ENCODE data around the gene ATP11A. TPM values are rescaled to one million over a fixed set of nuclear protein-coding genes. Genes with fewer than 3 reads are reported as not detected.

Gene ATP11A
- total RNA-seq, 1 experiment from 2014 or later: 80.4 TPM

DNA sequence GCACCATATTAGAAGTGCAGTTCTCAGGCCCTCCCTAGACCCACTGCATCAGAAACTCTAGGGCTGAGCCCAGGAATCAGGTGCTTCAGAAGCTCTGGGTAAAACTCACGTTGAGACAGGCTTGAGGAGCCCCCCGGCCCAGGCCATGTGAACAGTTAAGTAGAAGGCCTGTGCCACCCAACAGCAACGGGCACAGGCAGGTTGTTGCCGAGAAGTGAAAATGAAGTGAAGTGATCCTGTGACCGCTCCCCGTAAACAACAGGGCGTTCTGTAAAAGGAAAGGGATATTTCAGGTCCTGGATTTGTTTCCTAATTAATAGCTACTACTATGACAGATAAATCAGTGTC, 128.8 kb downstream of the ATP11A start:
- ChIA-PET POLR2A (no interaction called here), RAD21 (ENCODE audit: low non-redundant PET in 1 of 2, low total read pairs in 2 of 2, uncharacterized antibody in 2 of 2, unreplicated experiment in 2 of 2) (no interaction called here), CTCF (no interaction called here)
- H3K9me3 ChIP-seq (ENCODE audit: control insufficient read depth in 1 of 2, insufficient read depth in 1 of 2, low read depth in 1 of 2, low read length in 2 of 2): peaks cover 0 to 4% of the 10 kb centered on the region in 2 experiments; a peak in 2 of 4 replicates
- no peak overlapping the region for H3K9ac ChIP-seq (ENCODE audit: low read length)
- no peaks in the 10 kb centered on the region for H4K20me1 ChIP-seq (ENCODE audit: insufficient read depth)
- TF ChIP-seq FOSL1 (IDR thresholded peaks at IDR 0.05; ENCODE audit: low read depth) (no peak), YY1 (IDR thresholded peaks at IDR 0.05; ENCODE audit: extremely low read depth, insufficient replicate concordance, low read depth, low read length) (no peak), SRF (IDR thresholded peaks at IDR 0.05; ENCODE audit: low read depth) (no peak), JUND (IDR thresholded peaks at IDR 0.05) (no peak), SIN3A (IDR thresholded peaks at IDR 0.05; ENCODE audit: low read depth) (no peak)
- TF ChIP-seq, protein P1, sequence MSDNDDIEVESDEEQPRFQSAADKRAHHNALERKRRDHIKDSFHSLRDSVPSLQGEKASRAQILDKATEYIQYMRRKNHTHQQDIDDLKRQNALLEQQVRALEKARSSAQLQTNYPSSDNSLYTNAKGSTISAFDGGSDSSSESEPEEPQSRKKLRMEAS (IDR thresholded peaks at IDR 0.05): no peak
- H3K4me2 ChIP-seq (ENCODE audit: low read length): no peak overlapping the region
- no peak for ATAC-seq
- DNase-seq (ENCODE audit: low read depth, low spot score): no peak
- no peak overlapping the region for H3K4me3 ChIP-seq (replicated peaks in 1 of 2; ENCODE audit: low read depth in 1 of 2, low read length in 2 of 2)
- intact Hi-C loops (cut with micrococcal nuclease): no loop called here
- no peaks in the 10 kb centered on the region for H3K4me1 ChIP-seq (ENCODE audit: control insufficient read depth in 1 of 2, insufficient read depth in 2 of 2, low read length in 2 of 2)
- H3K79me2 ChIP-seq (ENCODE audit: insufficient read depth, low read length): no peaks in the 10 kb centered on the region
- H2AFZ ChIP-seq (ENCODE audit: low read depth, low read length, poor library complexity, severe bottlenecking): no peak overlapping the region
- BruUV-seq (replicated peaks): no TSS peak
- H3K27me3 ChIP-seq (ENCODE audit: insufficient read depth, low read length): no peaks in the 10 kb centered on the region
- H3K9me2 ChIP-seq (ENCODE audit: insufficient read depth): no peaks in the 10 kb centered on the region
- H3K27ac ChIP-seq (ENCODE audit: low read depth, low read length): no peak overlapping the region
- H3K36me3 ChIP-seq (ENCODE audit: control insufficient read depth in 1 of 2, insufficient read depth in 2 of 2, low read length in 2 of 2): peaks cover 13 to 42% of the 10 kb centered on the region in 2 experiments; a peak in 3 of 4 replicates

DNA sequence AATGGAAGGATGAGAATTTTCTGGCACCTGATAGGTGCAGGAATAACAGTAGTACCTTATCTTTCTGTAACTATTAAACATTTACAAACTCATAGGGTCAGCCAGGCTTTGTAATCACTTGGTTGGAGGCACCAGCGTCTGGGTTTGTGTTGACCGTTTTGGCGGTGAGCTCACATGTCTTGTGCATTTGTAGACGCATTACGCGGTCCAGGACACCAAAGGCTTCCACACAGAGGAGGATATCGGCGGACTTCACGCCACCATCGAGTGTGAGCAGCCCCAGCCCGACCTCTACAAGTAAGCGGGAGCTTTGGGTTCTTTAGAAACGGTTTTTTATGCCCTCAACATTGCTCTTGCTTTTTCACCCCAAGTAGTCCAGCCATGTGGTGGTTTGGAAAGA, 129.3 kb downstream of the ATP11A start:
- intact Hi-C loops (cut with micrococcal nuclease): no loop called here
- BruUV-seq (replicated peaks): no TSS peak
- POLR2A ChIA-PET: no interaction called here
- H3K4me2 ChIP-seq (ENCODE audit: low read length): no peak overlapping the region
- CTCF ChIA-PET: no interaction called here
- H3K9me2 ChIP-seq (ENCODE audit: insufficient read depth): no peaks in the 10 kb centered on the region
- H4K20me1 ChIP-seq (ENCODE audit: insufficient read depth): no peaks in the 10 kb centered on the region
- no peak overlapping the region for H3K27ac ChIP-seq (ENCODE audit: low read depth, low read length)
- H2AFZ ChIP-seq (ENCODE audit: low read depth, low read length, poor library complexity, severe bottlenecking): no peak overlapping the region
- H3K9ac ChIP-seq (ENCODE audit: low read length): no peak overlapping the region
- peaks cover 0 to 4% of the 10 kb centered on the region in 2 experiments; a peak in 2 of 4 replicates for H3K9me3 ChIP-seq (ENCODE audit: control insufficient read depth in 1 of 2, insufficient read depth in 1 of 2, low read depth in 1 of 2, low read length in 2 of 2)
- H3K36me3 ChIP-seq (ENCODE audit: control insufficient read depth in 1 of 2, insufficient read depth in 2 of 2, low read length in 2 of 2): peaks cover 16 to 42% of the 10 kb centered on the region in 2 experiments
- RAD21 ChIA-PET (ENCODE audit: low non-redundant PET in 1 of 2, low total read pairs in 2 of 2, uncharacterized antibody in 2 of 2, unreplicated experiment in 2 of 2): no interaction called here
- H3K4me1 ChIP-seq (ENCODE audit: control insufficient read depth in 1 of 2, insufficient read depth in 2 of 2, low read length in 2 of 2): no peaks in the 10 kb centered on the region
- H3K4me3 ChIP-seq (replicated peaks in 1 of 2; ENCODE audit: low read depth in 1 of 2, low read length in 2 of 2): no peak overlapping the region
- H3K27me3 ChIP-seq (ENCODE audit: insufficient read depth, low read length): no peaks in the 10 kb centered on the region
- ATAC-seq (no peak), DNase-seq (ENCODE audit: low read depth, low spot score) (no peak)
- no peaks in the 10 kb centered on the region for H3K79me2 ChIP-seq (ENCODE audit: insufficient read depth, low read length)
- no peak for TF ChIP-seq EGR1 (IDR thresholded peaks at IDR 0.05; ENCODE audit: low read depth)
- TF ChIP-seq YY1 (IDR thresholded peaks at IDR 0.05; ENCODE audit: extremely low read depth, insufficient replicate concordance, low read depth, low read length): no peak
- TF ChIP-seq, protein P2, sequence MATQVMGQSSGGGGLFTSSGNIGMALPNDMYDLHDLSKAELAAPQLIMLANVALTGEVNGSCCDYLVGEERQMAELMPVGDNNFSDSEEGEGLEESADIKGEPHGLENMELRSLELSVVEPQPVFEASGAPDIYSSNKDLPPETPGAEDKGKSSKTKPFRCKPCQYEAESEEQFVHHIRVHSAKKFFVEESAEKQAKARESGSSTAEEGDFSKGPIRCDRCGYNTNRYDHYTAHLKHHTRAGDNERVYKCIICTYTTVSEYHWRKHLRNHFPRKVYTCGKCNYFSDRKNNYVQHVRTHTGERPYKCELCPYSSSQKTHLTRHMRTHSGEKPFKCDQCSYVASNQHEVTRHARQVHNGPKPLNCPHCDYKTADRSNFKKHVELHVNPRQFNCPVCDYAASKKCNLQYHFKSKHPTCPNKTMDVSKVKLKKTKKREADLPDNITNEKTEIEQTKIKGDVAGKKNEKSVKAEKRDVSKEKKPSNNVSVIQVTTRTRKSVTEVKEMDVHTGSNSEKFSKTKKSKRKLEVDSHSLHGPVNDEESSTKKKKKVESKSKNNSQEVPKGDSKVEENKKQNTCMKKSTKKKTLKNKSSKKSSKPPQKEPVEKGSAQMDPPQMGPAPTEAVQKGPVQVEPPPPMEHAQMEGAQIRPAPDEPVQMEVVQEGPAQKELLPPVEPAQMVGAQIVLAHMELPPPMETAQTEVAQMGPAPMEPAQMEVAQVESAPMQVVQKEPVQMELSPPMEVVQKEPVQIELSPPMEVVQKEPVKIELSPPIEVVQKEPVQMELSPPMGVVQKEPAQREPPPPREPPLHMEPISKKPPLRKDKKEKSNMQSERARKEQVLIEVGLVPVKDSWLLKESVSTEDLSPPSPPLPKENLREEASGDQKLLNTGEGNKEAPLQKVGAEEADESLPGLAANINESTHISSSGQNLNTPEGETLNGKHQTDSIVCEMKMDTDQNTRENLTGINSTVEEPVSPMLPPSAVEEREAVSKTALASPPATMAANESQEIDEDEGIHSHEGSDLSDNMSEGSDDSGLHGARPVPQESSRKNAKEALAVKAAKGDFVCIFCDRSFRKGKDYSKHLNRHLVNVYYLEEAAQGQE (IDR thresholded peaks at IDR 0.05; ENCODE audit: low read depth): no peak
- TF ChIP-seq FOSL1 (IDR thresholded peaks at IDR 0.05; ENCODE audit: low read depth): no peak
- no peak for TF ChIP-seq SRF (IDR thresholded peaks at IDR 0.05; ENCODE audit: low read depth)
- no peak for TF ChIP-seq EZH2phosphoT487 (IDR thresholded peaks at IDR 0.05; ENCODE audit: borderline replicate concordance)
- TF ChIP-seq CEBPB (IDR thresholded peaks at IDR 0.05; ENCODE audit: low read depth): no peak
- TF ChIP-seq, protein P3, sequence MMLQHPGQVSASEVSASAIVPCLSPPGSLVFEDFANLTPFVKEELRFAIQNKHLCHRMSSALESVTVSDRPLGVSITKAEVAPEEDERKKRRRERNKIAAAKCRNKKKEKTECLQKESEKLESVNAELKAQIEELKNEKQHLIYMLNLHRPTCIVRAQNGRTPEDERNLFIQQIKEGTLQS (IDR thresholded peaks at IDR 0.05): no peak
- no peak for TF ChIP-seq CBX3 (IDR thresholded peaks at IDR 0.05; ENCODE audit: low read depth)
- no peak for TF ChIP-seq POLR2A (IDR thresholded peaks at IDR 0.05; ENCODE audit: borderline replicate concordance, extremely low read depth, insufficient read depth, insufficient read length)
- no peak for TF ChIP-seq ZFX (IDR thresholded peaks at IDR 0.05)
- TF ChIP-seq, protein P4, sequence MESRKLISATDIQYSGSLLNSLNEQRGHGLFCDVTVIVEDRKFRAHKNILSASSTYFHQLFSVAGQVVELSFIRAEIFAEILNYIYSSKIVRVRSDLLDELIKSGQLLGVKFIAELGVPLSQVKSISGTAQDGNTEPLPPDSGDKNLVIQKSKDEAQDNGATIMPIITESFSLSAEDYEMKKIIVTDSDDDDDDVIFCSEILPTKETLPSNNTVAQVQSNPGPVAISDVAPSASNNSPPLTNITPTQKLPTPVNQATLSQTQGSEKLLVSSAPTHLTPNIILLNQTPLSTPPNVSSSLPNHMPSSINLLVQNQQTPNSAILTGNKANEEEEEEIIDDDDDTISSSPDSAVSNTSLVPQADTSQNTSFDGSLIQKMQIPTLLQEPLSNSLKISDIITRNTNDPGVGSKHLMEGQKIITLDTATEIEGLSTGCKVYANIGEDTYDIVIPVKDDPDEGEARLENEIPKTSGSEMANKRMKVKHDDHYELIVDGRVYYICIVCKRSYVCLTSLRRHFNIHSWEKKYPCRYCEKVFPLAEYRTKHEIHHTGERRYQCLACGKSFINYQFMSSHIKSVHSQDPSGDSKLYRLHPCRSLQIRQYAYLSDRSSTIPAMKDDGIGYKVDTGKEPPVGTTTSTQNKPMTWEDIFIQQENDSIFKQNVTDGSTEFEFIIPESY (IDR thresholded peaks at IDR 0.05; ENCODE audit: extremely low read depth, insufficient replicate concordance, low read length): no peak
- no peak for TF ChIP-seq ZNF274 (IDR thresholded peaks at IDR 0.05; ENCODE audit: low read depth, low read length)
- no peak for TF ChIP-seq TCF7L2 (IDR thresholded peaks at IDR 0.05; ENCODE audit: borderline replicate concordance, extremely low read depth, insufficient read depth, insufficient read length)

Data from HCT116 (cell line).